H54 (cell line): Measurements from ENCODE around the gene IGLL5.
"Not testable (repeated sequence)": the region's sequence is repeated elsewhere in the genome, so short reads cannot be mapped to it uniquely, and the experiment has no call there.

ENCODE experiments used
- DNase-seq: peaks from one replicate; pipeline ENCODE4 v3.0.0; 2011; ENCODE audit warnings: low spot score, mixed read lengths; ENCODE audit not compliant: insufficient read length
- FAIRE-seq: peaks from 3 replicates; lab custom pipeline; 2011; peaks lifted over from hg19 to GRCh38; lab: Jason Lieb, UNC
- POLR2A ChIP-seq: IDR thresholded peaks from 2 replicates; pipeline ENCODE4 v1.6.1; 2011; ENCODE audit warnings: low read depth, mild to moderate bottlenecking, low read length

IGLL5 gene

DNA sequence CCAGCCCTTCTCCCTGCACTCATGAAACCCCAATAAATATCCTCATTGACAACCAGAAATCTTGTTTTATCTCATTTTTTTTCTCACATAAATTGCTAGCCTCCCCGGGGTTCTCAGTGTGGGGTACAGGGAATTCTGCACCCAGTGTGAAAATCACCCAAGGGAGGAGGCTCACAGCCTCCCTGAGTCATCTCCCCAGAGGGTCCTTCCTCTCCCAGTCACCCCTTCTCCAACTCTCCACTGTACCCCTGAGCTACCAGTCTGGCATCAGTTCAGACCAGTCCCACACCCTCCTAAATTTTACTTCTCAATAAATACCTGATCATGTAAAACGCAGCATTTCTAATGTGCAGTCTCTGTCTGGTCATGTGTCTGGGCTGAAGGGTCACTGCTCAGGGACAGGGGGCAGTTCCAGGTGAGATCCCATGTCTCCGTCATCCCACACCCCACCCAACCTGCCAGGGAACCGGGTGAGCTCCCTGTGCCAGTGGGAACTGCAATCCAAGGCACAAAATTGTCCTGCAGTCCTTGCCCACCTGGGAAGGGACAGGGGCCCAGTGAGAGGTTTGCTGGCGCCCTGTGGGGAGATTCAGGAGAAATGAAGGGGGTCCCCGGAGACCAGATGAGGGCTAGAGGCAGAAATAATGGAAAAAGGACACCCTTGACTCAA, 8.3 kb downstream of the IGLL5 start:
- no peak for FAIRE-seq
- TF ChIP-seq POLR2A, result no peak
- no peak for DNase-seq

GRCh38 chr22:22896601-22897000, 9.0 kb downstream of the IGLL5 start:
- FAIRE-seq (no peak), DNase-seq (no peak)
- no peak for TF ChIP-seq POLR2A

- FAIRE-seq (no peak), DNase-seq (no peak)
- TF ChIP-seq POLR2A, result no peak
Measured at GRCh38 chr22:22897091-22897490, 9.5 kb downstream of the IGLL5 start.

- DNase-seq (no peak), FAIRE-seq (no peak)
- no peak for TF ChIP-seq POLR2A
Measured at GRCh38 chr22:22897947-22898346, 10.3 kb downstream of the IGLL5 start.

- DNase-seq, FAIRE-seq: not testable (repeated sequence)
Measured at GRCh38 chr22:22898411-22898950, 10.9 kb downstream of the IGLL5 start.

DNA sequence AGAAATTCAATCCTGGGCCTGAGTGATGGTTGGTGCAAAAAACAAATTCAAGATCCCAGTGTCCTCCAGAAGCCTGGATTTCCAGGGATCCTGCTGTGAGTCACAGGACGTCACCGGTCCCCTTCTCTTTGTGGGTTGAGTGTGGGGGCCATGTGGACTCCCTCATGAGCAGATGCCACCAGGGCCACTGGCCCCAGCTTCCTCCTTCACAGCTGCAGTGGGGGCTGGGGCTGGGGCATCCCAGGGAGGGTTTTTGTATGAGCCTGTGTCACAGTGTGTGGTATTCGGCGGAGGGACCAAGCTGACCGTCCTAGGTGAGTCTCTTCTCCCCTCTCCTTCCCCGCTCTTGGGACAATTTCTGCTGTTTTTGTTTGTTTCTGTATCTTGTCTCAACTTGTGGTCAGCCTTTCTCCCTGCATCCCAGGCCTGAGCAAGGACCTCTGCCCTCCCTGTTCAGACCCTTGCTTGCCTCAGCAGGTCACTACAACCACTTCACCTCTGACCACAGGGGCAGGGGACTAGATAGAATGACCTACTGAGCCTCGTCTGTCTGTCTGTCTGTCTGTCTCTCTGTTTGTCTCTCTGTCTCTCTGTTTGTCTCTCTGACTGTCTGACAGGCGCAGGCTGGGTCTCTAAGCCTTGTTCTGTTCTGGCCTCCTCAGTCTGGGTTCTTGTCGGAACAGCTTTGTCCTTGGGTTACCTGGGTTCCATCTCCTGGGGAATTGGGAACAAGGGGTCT, 11.9 kb downstream of the IGLL5 start:
- DNase-seq, FAIRE-seq: not testable (repeated sequence)

GRCh38 chr22:22900527-22901205, 13.1 kb downstream of the IGLL5 start:
- DNase-seq, FAIRE-seq: not testable (repeated sequence)

- no peak for FAIRE-seq
- no peak for TF ChIP-seq POLR2A
- DNase-seq, result no peak
Measured at GRCh38 chr22:22901578-22902218, 14.1 kb downstream of the IGLL5 start.

DNA sequence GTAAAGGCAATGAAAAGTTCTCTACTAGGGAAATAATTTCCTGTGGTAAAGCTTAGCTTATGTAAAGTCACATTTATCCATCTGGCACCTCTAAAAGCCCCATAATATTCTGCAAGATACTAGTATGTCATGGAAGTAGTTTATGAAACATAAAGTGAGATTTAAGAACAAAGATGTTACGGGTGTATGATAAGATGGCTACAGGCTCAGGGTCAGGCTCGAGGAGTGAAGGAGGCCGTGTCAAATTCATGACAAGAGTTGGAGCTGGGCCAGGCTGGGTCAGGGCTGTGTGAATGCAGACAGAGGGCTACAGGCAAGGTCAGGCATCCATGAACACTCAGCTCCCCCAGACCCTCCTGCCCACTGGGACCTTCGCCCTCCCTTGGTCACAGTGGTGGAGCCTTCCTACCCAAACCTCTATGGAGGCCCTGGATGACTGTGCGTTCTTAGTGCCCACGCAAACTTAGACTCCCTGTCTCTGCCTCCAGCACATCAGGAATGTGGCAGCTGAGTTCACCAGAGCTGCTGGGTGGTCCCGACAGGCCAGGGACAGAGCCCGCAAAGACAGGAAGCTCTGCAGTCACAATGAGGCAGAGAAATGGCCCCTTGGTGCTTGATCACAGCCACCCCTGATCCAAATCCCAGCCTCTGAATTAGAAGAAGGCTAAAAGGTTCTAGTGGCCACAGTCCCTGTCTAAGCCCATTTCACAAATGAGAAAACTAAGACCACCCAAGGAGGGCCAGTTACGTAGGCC, 14.8 kb downstream of the IGLL5 start:
- no peak for DNase-seq

DNA sequence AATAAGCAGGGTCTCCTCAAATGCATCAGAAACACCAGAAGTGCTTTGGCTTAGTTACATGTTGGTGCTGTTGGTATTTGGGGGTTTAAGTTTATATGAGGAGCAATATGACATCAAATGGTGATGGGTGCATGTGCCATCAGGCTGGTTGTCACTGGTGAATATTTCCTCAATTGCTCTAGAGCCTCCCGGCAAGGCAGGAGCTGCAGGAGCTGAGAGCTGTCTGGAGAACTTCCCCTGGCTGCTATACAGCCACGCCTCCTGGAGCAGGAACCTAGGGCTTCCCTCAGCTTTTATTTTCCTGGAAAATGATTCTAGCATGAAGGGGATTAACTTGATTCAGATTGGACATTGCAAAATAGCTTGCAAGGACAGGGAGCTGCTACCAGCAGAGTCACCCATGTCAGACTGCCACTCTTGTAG, 15.8 kb downstream of the IGLL5 start:
- no peak for DNase-seq
- FAIRE-seq, result no peak
- TF ChIP-seq POLR2A, result no peak

More for the DNA sequence above, 14.8 kb downstream of the IGLL5 start:
- no peak for TF ChIP-seq POLR2A
- FAIRE-seq, result no peak

- not testable (repeated sequence) for FAIRE-seq, DNase-seq
Measured at GRCh38 chr22:22903781-22904192, 16.2 kb downstream of the IGLL5 start.

DNA sequence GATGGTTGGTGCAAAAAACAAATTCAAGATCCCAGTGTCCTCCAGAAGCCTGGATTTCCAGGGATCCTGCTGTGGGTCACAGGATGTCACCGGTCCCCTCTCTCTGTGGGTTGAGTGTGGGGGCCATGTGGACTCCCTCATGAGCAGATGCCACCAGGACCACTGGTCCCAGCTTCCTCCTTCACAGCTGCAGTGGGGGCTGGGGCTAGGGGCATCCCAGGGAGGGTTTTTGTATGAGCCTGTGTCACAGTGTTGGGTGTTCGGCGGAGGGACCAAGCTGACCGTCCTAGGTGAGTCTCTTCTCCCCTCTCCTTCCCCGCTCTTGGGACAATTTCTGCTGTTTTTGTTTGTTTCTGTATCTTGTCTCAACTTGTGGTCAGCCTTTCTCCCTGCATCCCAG, 17.1 kb downstream of the IGLL5 start:
- not testable (repeated sequence) for FAIRE-seq, DNase-seq

DNA sequence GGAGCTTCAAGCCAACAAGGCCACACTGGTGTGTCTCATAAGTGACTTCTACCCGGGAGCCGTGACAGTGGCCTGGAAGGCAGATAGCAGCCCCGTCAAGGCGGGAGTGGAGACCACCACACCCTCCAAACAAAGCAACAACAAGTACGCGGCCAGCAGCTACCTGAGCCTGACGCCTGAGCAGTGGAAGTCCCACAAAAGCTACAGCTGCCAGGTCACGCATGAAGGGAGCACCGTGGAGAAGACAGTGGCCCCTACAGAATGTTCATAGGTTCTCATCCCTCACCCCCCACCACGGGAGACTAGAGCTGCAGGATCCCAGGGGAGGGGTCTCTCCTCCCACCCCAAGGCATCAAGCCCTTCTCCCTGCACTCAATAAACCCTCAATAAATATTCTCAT, 18.8 kb downstream of the IGLL5 start:
- DNase-seq, FAIRE-seq: not testable (repeated sequence)
